ENCODE results near the gene PNMA5.
A peak's percentile ranks its signal among the peaks of the same experiment; 100 is the strongest.
"Not testable (repeated sequence)": the region's sequence is repeated elsewhere in the genome, so short reads cannot be mapped to it uniquely, and the experiment has no call there.

Gene PNMA5

GRCh38 chrX:152993933-152994332 is at the start of gene PNMA5:
Gene PNMA5 (minus strand): TSS chrX:152994116. CDS start chrX:152991598, 2,518 bp downstream.
- no peak for DNase-seq

GRCh38 chrX:153032397-153033118 is 38.6 kb upstream of the PNMA5 start:
- peak; percentile 38 for DNase-seq

- no peak for DNase-seq
Observed at GRCh38 chrX:153030801-153031200, 36.9 kb upstream of the PNMA5 start.

- DNase-seq, result no peak
Observed at GRCh38 chrX:153029875-153030274, 36.0 kb upstream of the PNMA5 start.

GRCh38 chrX:153029162-153029561 is 35.2 kb upstream of the PNMA5 start:
- no peak for DNase-seq

- DNase-seq, result not testable (repeated sequence)
Observed at GRCh38 chrX:153028487-153028886, 34.6 kb upstream of the PNMA5 start.

GRCh38 chrX:153026501-153026900 is 32.6 kb upstream of the PNMA5 start:
- DNase-seq, result not testable (repeated sequence)

- DNase-seq, result no peak
Observed at GRCh38 chrX:153019166-153019565, 25.2 kb upstream of the PNMA5 start.

- not testable (repeated sequence) for DNase-seq
Observed at GRCh38 chrX:153017174-153017573, 23.3 kb upstream of the PNMA5 start.

GRCh38 chrX:153004780-153005179 is 10.9 kb upstream of the PNMA5 start:
- no peak for DNase-seq

GRCh38 chrX:153003981-153004380 is 10.1 kb upstream of the PNMA5 start:
- DNase-seq, result no peak

GRCh38 chrX:153002182-153002581 is 8.3 kb upstream of the PNMA5 start:
- not testable (repeated sequence) for DNase-seq

GRCh38 chrX:152997337-152997736 is 3.4 kb upstream of the PNMA5 start:
- DNase-seq, result no peak

- DNase-seq, result no peak
Observed at GRCh38 chrX:152992115-152992514, 1.8 kb downstream of the PNMA5 start.

GRCh38 chrX:152991123-152991522 is 2.8 kb downstream of the PNMA5 start:
- no peak for DNase-seq

GRCh38 chrX:152989292-152989658 is 4.6 kb downstream of the PNMA5 start:
- no peak for DNase-seq

GRCh38 chrX:152988536-152989291 is 5.2 kb downstream of the PNMA5 start:
- no peak for DNase-seq

GRCh38 chrX:152987801-152988200 is 6.1 kb downstream of the PNMA5 start:
- DNase-seq, result no peak

- not testable (repeated sequence) for DNase-seq
Observed at GRCh38 chrX:152987156-152987555, 6.8 kb downstream of the PNMA5 start.

GRCh38 chrX:152985383-152985782 is 8.5 kb downstream of the PNMA5 start:
- DNase-seq, result not testable (repeated sequence)

- no peak for DNase-seq
Observed at GRCh38 chrX:152968193-152968592, 25.7 kb downstream of the PNMA5 start.

- DNase-seq, result no peak
Observed at GRCh38 chrX:152960115-152960514, 33.8 kb downstream of the PNMA5 start.

GRCh38 chrX:152959626-152960025 is 34.3 kb downstream of the PNMA5 start:
- no peak for DNase-seq

Data from activated CD4-positive, alpha-beta T cell treated with anti-CD3 and anti-CD28 coated beads for 1 hour (primary cell).